CD8-positive, alpha-beta memory T cell (primary cell): ENCODE data around the gene C11orf42. TPM values are rescaled to one million over a fixed set of nuclear protein-coding genes. Genes with fewer than 3 reads are reported as not detected.

Experiments used
- CTCF ChIA-PET: fragments of 350-600 bp; sonication (Branson Sonifier 250); formaldehyde crosslinking; loops from one replicate; lab custom pipeline; 2021; ENCODE audit warnings: antibody characterized with exemption; lab: Charles Lee
- POLR2A ChIA-PET: fragments of 350-600 bp; sonication (Branson Sonifier 250); formaldehyde crosslinking; loops from one replicate; lab custom pipeline; 2021; ENCODE audit warnings: antibody characterized with exemption; lab: Charles Lee
- DNase-seq, 5 donors: peaks; one replicate each; pipeline versions ENCODE4 v3.0.0 to v3.0.0-alpha.2; 2020 to 2022; ENCODE audit warnings: mixed read lengths in 1 of 5
- H3K27ac ChIP-seq: one replicate; pipeline ENCODE4 v1.7.0; 2013; ENCODE audit warnings: low read depth, mild to moderate bottlenecking, low read length, moderate library complexity
- H3K27me3 ChIP-seq: 2 replicates; pipeline ENCODE4 v1.7.0; 2013; ENCODE audit warnings: low read length, mild to moderate bottlenecking; ENCODE audit not compliant: insufficient read depth, poor library complexity, severe bottlenecking
- H3K36me3 ChIP-seq: 2 replicates; pipeline ENCODE4 v1.7.0; 2013; ENCODE audit warnings: mild to moderate bottlenecking, low read length, moderate library complexity; ENCODE audit not compliant: insufficient read depth
- H3K4me1 ChIP-seq: 2 replicates; pipeline ENCODE4 v1.7.0; 2013; ENCODE audit warnings: mild to moderate bottlenecking, low read length, moderate library complexity; ENCODE audit not compliant: insufficient read depth
- H3K4me3 ChIP-seq: 2 replicates; pipeline ENCODE4 v1.7.0; 2013; ENCODE audit warnings: mild to moderate bottlenecking, low read length
- H3K9me3 ChIP-seq: 2 replicates; pipeline ENCODE4 v1.7.0; 2013; ENCODE audit warnings: mild to moderate bottlenecking, low read length
- H3K27ac Mint-ChIP-seq, 8 donors: one replicate each; pipeline ENCODE4 v1.8.0; 2020 to 2021; ENCODE audit warnings: mixed read lengths in 8 of 8, mild to moderate bottlenecking in 6 of 8, inconsistent platforms in 3 of 8, moderate library complexity in 3 of 8
- H3K27me3 Mint-ChIP-seq, 2 donors: one replicate each; pipeline ENCODE4 v1.8.0; 2020 to 2021; ENCODE audit warnings: mixed read lengths in 2 of 2, mild to moderate bottlenecking in 1 of 2, moderate library complexity in 1 of 2
- H3K36me3 Mint-ChIP-seq, 3 donors: one replicate each; pipeline ENCODE4 v1.8.0; 2020 to 2021; ENCODE audit warnings: mixed read lengths in 3 of 3, inconsistent platforms in 1 of 3, mild to moderate bottlenecking in 1 of 3
- H3K4me1 Mint-ChIP-seq, 3 donors: one replicate each; pipeline ENCODE4 v1.8.0; 2020 to 2021; ENCODE audit warnings: mixed read lengths in 3 of 3, inconsistent platforms in 1 of 3, mild to moderate bottlenecking in 1 of 3
- H3K4me3 Mint-ChIP-seq, 7 donors: one replicate each; pipeline ENCODE4 v1.8.0; 2020 to 2021; ENCODE audit warnings: mixed read lengths in 7 of 7, mild to moderate bottlenecking in 6 of 7, moderate library complexity in 4 of 7, inconsistent platforms in 2 of 7
- H3K9me3 Mint-ChIP-seq, 5 donors: one replicate each; pipeline ENCODE4 v1.8.0; 2020 to 2022; ENCODE audit warnings: mixed read lengths in 5 of 5, mild to moderate bottlenecking in 3 of 5, moderate library complexity in 2 of 5, inconsistent platforms in 1 of 5
- polyA plus RNA-seq: library from polyadenylated mRNA; unstranded; fragments of 300-500 nt; fragmentation: Illumina TruSeq; gene quantifications from one replicate; pipeline ENCODE4 v1.2.3, GENCODE V29; 2021
- total RNA-seq, 2 experiments: library from RNA; stranded (reverse); gene quantifications; one replicate each; pipeline ENCODE4 v1.2.3, GENCODE V29; 2021

The C11orf42 gene
- total and polyA plus RNA-seq, 3 experiments from 2014 or later, result not detected

DNA sequence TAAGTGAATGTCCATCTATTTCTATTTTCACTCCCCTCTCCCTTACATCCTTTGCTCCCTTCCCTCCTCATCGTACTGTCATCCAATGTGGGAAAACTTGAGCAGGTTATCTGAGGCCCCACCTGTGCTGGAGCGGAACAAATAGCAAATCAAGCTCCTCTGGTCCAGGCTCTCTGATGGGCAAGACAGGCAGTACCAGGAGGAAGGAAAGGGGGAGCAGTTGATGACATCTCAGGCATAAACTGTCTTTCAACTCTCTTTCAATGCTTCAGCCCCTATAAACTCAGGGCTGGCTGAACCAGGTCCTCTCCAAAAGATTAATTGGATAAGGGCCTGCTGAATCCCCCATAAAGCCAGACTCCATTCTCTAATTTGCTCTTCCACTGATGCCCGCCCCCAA lies 52.8 kb downstream of the C11orf42 start:
- peaks cover 12% of the 10 kb centered on the region for H3K4me1 ChIP-seq
- Mint-ChIP-seq H3K9me3 (no peaks in the 10 kb centered on the region), H3K27me3 (peaks cover 0 to 15% of the 10 kb centered on the region in 2 donors), H3K4me3 (peak overlapping the region in 5 of 7 donors; percentile 1 to 88 (median 78)), H3K36me3 (no peaks in the 10 kb centered on the region), H3K4me1 (peaks cover 1 to 10% (median 5%) of the 10 kb centered on the region in 3 donors), H3K27ac (no peak overlapping the region)
- CTCF ChIA-PET, result no interaction called here
- no peaks in the 10 kb centered on the region for H3K36me3 ChIP-seq
- no peak overlapping the region for H3K27ac ChIP-seq
- H3K9me3 ChIP-seq, result no peaks in the 10 kb centered on the region
- POLR2A ChIA-PET, result interaction anchor here (0.6 kb wide), 1 partner anchor 345 kb away, joined by 3 read pairs; the partner anchor contains the start of genes ILK and RRP8
- no peak overlapping the region for H3K4me3 ChIP-seq
- H3K27me3 ChIP-seq, result peaks cover 43% of the 10 kb centered on the region
- no peak for DNase-seq

DNA sequence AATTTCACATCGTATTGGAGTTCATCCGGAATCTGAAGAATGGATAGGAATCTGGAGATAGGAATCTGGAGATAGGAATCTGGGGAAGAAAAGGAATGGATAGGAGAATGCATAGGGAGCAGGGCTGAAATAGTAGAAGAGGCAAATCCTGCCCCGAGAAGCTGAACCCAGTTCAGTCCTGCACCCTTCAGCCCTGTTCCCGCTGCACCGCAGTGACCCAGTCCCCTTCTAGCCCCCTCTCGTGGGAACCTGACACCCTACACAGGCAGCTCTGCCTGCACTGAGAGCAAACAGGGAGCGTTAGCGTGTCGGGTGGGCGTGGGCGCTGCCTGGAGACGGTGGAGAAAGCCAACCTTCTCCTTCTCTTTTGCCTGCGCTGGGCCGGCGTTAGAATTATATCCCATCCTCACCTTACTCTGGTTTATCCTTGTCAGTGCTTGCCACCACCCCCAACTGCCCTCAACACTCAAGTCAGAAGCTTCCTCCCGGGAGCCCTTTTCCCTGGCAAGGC lies 53.3 kb downstream of the C11orf42 start:
- H3K4me1 ChIP-seq, result peaks cover 12% of the 10 kb centered on the region
- POLR2A ChIA-PET, result interaction anchor here (0.6 kb wide), 1 partner anchor 345 kb away, joined by 3 read pairs; the partner anchor contains the start of genes ILK and RRP8
- no peaks in the 10 kb centered on the region for H3K36me3 ChIP-seq
- H3K27ac ChIP-seq, result no peak overlapping the region
- Mint-ChIP-seq H3K27ac (no peak overlapping the region), H3K9me3 (no peaks in the 10 kb centered on the region), H3K4me3 (peak overlapping the region in 6 of 7 donors; percentile 1 to 88 (median 76)), H3K4me1 (peaks cover 1 to 10% (median 5%) of the 10 kb centered on the region in 3 donors), H3K27me3 (peaks cover under 1 to 15% of the 10 kb centered on the region in 2 donors), H3K36me3 (no peaks in the 10 kb centered on the region)
- H3K4me3 ChIP-seq, result peak overlapping the region; percentile 50
- no peak for DNase-seq
- H3K9me3 ChIP-seq, result no peaks in the 10 kb centered on the region
- CTCF ChIA-PET, result interaction anchor here (3.3 kb wide), 1 partner anchor 7 kb away, joined by 17 read pairs; no protein-coding TSS in a partner anchor
- peaks cover 43% of the 10 kb centered on the region for H3K27me3 ChIP-seq

DNA sequence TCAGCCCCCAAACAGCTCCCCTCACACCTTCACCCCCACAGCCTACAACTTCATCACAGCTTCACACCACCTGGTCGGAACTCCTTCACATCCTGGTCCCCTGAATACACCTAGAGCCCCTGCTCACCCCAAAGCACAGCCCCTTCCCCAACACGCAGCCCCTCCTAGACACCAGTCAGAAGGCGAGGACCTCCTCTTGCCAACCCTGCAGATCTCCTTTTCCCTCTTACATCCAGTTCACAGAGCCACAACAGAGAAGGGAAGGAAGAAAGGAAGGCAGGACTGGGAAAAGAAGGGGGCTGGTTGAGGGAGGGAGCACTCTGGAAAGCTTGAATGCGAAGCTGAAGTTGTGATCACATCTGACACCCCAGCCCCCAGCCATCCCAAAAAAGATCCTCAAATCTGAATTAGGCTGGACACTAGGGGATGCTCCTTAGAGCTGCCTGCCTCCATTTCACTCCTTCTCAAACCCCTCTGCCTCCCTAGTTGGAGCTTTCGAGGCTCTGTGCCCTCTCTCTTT lies 54.9 kb downstream of the C11orf42 start:
- no peak for DNase-seq
- Histone ChIP-seq H3K4me1 (peaks cover 12% of the 10 kb centered on the region), H3K27ac (no peak overlapping the region), H3K9me3 (no peaks in the 10 kb centered on the region), H3K27me3 (peaks cover 49% of the 10 kb centered on the region), H3K4me3 (no peak overlapping the region), H3K36me3 (no peaks in the 10 kb centered on the region)
- Mint-ChIP-seq H3K36me3 (no peaks in the 10 kb centered on the region), H3K4me1 (peaks cover 1 to 10% (median 5%) of the 10 kb centered on the region in 3 donors), H3K9me3 (no peaks in the 10 kb centered on the region), H3K4me3 (no peak overlapping the region), H3K27me3 (peaks cover 15 to 16% of the 10 kb centered on the region in 2 donors), H3K27ac (no peak overlapping the region)
- ChIA-PET POLR2A (interaction anchor here (0.5 kb wide), 1 partner anchor 40 kb away, joined by 3 read pairs; no protein-coding TSS in a partner anchor), CTCF (interaction anchor here (0.8 to 3.3 kb wide), 3 partner anchors 9 to 25 kb away, joined by 3 to 17 read pairs (median 3); no protein-coding TSS in a partner anchor)

Other genes with a start within 250 kb of the C11orf42 start
- not detected for gene OR56A5, start 237.1 kb upstream of the C11orf42 start, total RNA-seq
- gene OR56A5, start 237.1 kb upstream of the C11orf42 start, polyA plus RNA-seq, result not detected
- gene OR52L1, start 218.6 kb upstream of the C11orf42 start, total RNA-seq, result not detected
- gene OR52L1, start 218.6 kb upstream of the C11orf42 start, polyA plus RNA-seq, result not detected
- not detected for gene OR56A4, start 198.6 kb upstream of the C11orf42 start, total RNA-seq
- not detected for gene OR56A4, start 198.6 kb upstream of the C11orf42 start, polyA plus RNA-seq
- gene OR56A1, start 174.8 kb upstream of the C11orf42 start, total RNA-seq, result not detected
- not detected for gene OR56A1, start 174.8 kb upstream of the C11orf42 start, polyA plus RNA-seq
- not detected for gene OR56B4, start 97.9 kb upstream of the C11orf42 start, total RNA-seq
- gene OR56B4, start 97.9 kb upstream of the C11orf42 start, polyA plus RNA-seq, result not detected
- not detected for gene OR52B2, start 35.2 kb upstream of the C11orf42 start, total RNA-seq
- gene OR52B2, start 35.2 kb upstream of the C11orf42 start, polyA plus RNA-seq, result not detected
- not detected for gene OR52W1, start 6.3 kb upstream of the C11orf42 start, total RNA-seq
- not detected for gene OR52W1, start 6.3 kb upstream of the C11orf42 start, polyA plus RNA-seq
- gene FHIP1B, start 29.1 kb downstream of the C11orf42 start, total RNA-seq, result 10 to 100 TPM; 20.2 to 20.6 TPM
- gene FHIP1B, start 29.1 kb downstream of the C11orf42 start, polyA plus RNA-seq, result 16.4 TPM
- under 1 TPM in 1 of 2 experiments, not detected in 1; 0.15 TPM for gene CNGA4, start 33.5 kb downstream of the C11orf42 start, total RNA-seq
- gene CNGA4, start 33.5 kb downstream of the C11orf42 start, polyA plus RNA-seq, result not detected
- gene CCKBR, start 54.3 kb downstream of the C11orf42 start, total RNA-seq, result not detected
- gene CCKBR, start 54.3 kb downstream of the C11orf42 start, polyA plus RNA-seq, result not detected
- 10 to 100 TPM; 72.5 to 75.5 TPM for gene CAVIN3, start 114.9 kb downstream of the C11orf42 start, total RNA-seq
- not detected for gene CAVIN3, start 114.9 kb downstream of the C11orf42 start, polyA plus RNA-seq
- gene SMPD1, start 184.9 kb downstream of the C11orf42 start, total RNA-seq, result 10 to 100 TPM; 30.4 to 30.9 TPM
- gene SMPD1, start 184.9 kb downstream of the C11orf42 start, polyA plus RNA-seq, result 17.3 TPM
- gene APBB1, start 213.5 kb downstream of the C11orf42 start, total RNA-seq, result 10 to 100 TPM; 41.7 to 43.6 TPM
- gene APBB1, start 213.5 kb downstream of the C11orf42 start, polyA plus RNA-seq, result 80.2 TPM
- under 1 TPM in 1 of 2 experiments, not detected in 1; 0.27 TPM for gene HPX, start 235.4 kb downstream of the C11orf42 start, total RNA-seq
- not detected for gene HPX, start 235.4 kb downstream of the C11orf42 start, polyA plus RNA-seq